Calu3 (cell line): ENCODE results near the gene DEFB112. TPM values are rescaled to one million over a fixed set of nuclear protein-coding genes. Genes with fewer than 3 reads are reported as not detected.
A peak's percentile ranks its signal among the peaks of the same experiment; 100 is the strongest.

Source experiments
- BruUV-seq: library from RNA; stranded (reverse); fragments of 400-500 nt; replicated peaks from 2 replicates; lab custom pipeline; 2021; lab: Mats Ljungman, UMichigan
- CTCF ChIA-PET: fragments of 300-600 bp; sonication (Branson Sonifier 250); formaldehyde crosslinking; loops from one replicate; lab custom pipeline; 2022; ENCODE audit warnings: antibody characterized with exemption; lab: Charles Lee
- DNase-seq: peaks from one replicate; pipeline ENCODE4 v3.0.0; 2022
- H3K27ac Mint-ChIP-seq: one replicate; pipeline ENCODE4 v1.8.0; 2022; ENCODE audit warnings: mixed read lengths; ENCODE audit not compliant: unreplicated experiment
- H3K27me3 Mint-ChIP-seq: one replicate; pipeline ENCODE4 v1.8.0; 2022; ENCODE audit warnings: mixed read lengths; ENCODE audit not compliant: unreplicated experiment
- H3K36me3 Mint-ChIP-seq: one replicate; pipeline ENCODE4 v1.8.0; 2022; ENCODE audit warnings: mild to moderate bottlenecking, moderate library complexity, mixed read lengths; ENCODE audit not compliant: insufficient read depth, unreplicated experiment
- H3K4me1 Mint-ChIP-seq: one replicate; pipeline ENCODE4 v1.8.0; 2022; ENCODE audit warnings: mild to moderate bottlenecking, low read depth, mixed read lengths; ENCODE audit not compliant: unreplicated experiment
- H3K4me3 Mint-ChIP-seq: one replicate; pipeline ENCODE4 v1.8.0; 2022; ENCODE audit warnings: mild to moderate bottlenecking, low read depth, moderate library complexity, mixed read lengths; ENCODE audit not compliant: unreplicated experiment
- H3K9me3 Mint-ChIP-seq: one replicate; pipeline ENCODE4 v1.8.0; 2022; ENCODE audit warnings: low read depth, mixed read lengths; ENCODE audit not compliant: unreplicated experiment
- intact Hi-C: fragments of 100-400 bp; cut with micrococcal nuclease; formaldehyde crosslinking; loops from one replicate; pipeline ENCODE4 v1.10.0; 2022; ENCODE audit not compliant: unreplicated experiment
- total RNA-seq: library from RNA; stranded (reverse); gene quantifications from 2 replicates; pipeline ENCODE4 v1.2.3, GENCODE V29; 2022
- TF ChIP-seq, protein P1 (sequence below): fragments of 200-600 bp; IDR thresholded peaks from one replicate; pipeline ENCODE4 v1.8.0; 2022; ENCODE audit warnings: antibody characterized with exemption; ENCODE audit not compliant: unreplicated experiment

Gene DEFB112
- total RNA-seq, 1 experiment from 2014 or later: not detected

DNA sequence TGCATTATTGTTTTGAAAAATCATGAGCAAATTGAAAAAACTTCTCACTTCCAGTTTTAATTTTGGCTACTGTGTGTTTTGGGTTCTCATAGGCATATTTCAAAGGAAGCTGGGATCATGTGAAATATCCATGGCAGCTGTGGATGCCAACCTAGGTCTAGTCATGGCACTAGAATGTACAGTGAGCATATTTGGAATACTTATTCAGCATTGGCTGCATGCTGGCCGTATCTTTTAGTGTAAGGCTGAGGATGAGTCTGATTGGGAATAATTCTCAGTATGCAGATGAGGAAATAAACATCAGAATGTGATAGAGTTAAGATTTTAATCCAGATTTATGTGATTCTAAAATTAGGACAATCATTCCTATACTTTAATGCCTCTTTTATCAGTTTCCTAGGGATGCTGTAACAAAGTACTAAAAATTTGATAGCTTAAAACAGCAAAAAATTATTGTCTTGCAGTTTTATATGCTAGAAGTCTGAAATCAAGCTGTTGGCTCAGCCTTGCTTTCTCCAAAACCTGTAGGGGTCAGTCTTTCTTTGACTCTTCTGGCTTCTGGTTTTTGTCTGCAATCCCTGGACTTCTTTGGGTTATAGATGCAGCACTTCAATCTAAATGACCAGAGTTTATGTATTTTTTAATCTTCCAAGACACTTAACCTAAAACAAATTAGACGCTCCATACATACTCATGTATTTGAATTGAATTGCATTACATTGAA is 37.7 kb upstream of the DEFB112 start:
- TF ChIP-seq, protein P1, sequence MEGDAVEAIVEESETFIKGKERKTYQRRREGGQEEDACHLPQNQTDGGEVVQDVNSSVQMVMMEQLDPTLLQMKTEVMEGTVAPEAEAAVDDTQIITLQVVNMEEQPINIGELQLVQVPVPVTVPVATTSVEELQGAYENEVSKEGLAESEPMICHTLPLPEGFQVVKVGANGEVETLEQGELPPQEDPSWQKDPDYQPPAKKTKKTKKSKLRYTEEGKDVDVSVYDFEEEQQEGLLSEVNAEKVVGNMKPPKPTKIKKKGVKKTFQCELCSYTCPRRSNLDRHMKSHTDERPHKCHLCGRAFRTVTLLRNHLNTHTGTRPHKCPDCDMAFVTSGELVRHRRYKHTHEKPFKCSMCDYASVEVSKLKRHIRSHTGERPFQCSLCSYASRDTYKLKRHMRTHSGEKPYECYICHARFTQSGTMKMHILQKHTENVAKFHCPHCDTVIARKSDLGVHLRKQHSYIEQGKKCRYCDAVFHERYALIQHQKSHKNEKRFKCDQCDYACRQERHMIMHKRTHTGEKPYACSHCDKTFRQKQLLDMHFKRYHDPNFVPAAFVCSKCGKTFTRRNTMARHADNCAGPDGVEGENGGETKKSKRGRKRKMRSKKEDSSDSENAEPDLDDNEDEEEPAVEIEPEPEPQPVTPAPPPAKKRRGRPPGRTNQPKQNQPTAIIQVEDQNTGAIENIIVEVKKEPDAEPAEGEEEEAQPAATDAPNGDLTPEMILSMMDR: no peak
- Mint-ChIP-seq H3K4me1 (peaks cover 26% of the 10 kb centered on the region), H3K4me3 (no peak overlapping the region), H3K9me3 (peaks cover 2% of the 10 kb centered on the region), H3K27me3 (no peaks in the 10 kb centered on the region), H3K27ac (no peak overlapping the region), H3K36me3 (no peaks in the 10 kb centered on the region)
- peak; percentile 6 for DNase-seq
- CTCF ChIA-PET: interaction anchor here (0.9 kb wide), 1 partner anchor 520 kb away, joined by 5 read pairs; no protein-coding TSS in a partner anchor
- intact Hi-C loops: no loop called here
- BruUV-seq: no TSS peak

DNA sequence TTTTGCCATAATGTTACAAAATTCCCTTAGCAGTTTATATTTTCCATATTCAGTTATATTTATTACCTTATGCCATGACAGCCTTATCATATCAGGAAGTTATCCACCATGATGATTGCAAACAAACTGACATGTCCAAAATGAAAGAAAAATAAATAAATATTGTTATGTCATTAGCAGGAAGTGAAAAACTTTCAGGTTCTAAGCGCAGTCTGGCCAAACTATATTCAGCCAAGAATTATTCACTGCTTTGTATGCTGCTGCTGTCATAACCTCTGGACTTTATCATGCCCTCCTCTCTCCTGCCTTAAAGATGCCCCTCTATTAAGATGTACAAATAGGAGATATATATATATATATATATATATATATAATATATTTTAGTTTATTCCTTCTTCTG is 27.7 kb upstream of the DEFB112 start:
- TF ChIP-seq, protein P1: no peak
- no peaks in the 10 kb centered on the region for H3K36me3 Mint-ChIP-seq
- H3K4me3 Mint-ChIP-seq: no peak overlapping the region
- H3K4me1 Mint-ChIP-seq: no peaks in the 10 kb centered on the region
- intact Hi-C loops: no loop called here
- H3K9me3 Mint-ChIP-seq: no peaks in the 10 kb centered on the region
- no peaks in the 10 kb centered on the region for H3K27me3 Mint-ChIP-seq
- CTCF ChIA-PET: no interaction called here
- DNase-seq: no peak
- BruUV-seq: no TSS peak
- no peak overlapping the region for H3K27ac Mint-ChIP-seq

GRCh38 chr6:50076431-50076830 is 26.7 kb upstream of the DEFB112 start:
- H3K9me3 Mint-ChIP-seq: no peaks in the 10 kb centered on the region
- no TSS peak for BruUV-seq
- CTCF ChIA-PET: no interaction called here
- no peak overlapping the region for H3K27ac Mint-ChIP-seq
- no peak for DNase-seq
- intact Hi-C loops: no loop called here
- no peak overlapping the region for H3K4me3 Mint-ChIP-seq
- no peaks in the 10 kb centered on the region for H3K27me3 Mint-ChIP-seq
- TF ChIP-seq, protein P1: no peak
- no peaks in the 10 kb centered on the region for H3K36me3 Mint-ChIP-seq
- H3K4me1 Mint-ChIP-seq: peaks cover 8% of the 10 kb centered on the region

GRCh38 chr6:50071921-50072320 is 22.2 kb upstream of the DEFB112 start:
- H3K27me3 Mint-ChIP-seq: no peaks in the 10 kb centered on the region
- DNase-seq: no peak
- CTCF ChIA-PET: no interaction called here
- BruUV-seq: no TSS peak
- intact Hi-C loops: no loop called here
- peaks cover 9% of the 10 kb centered on the region for H3K4me1 Mint-ChIP-seq
- H3K36me3 Mint-ChIP-seq: no peaks in the 10 kb centered on the region
- H3K27ac Mint-ChIP-seq: no peak overlapping the region
- H3K4me3 Mint-ChIP-seq: no peak overlapping the region
- no peaks in the 10 kb centered on the region for H3K9me3 Mint-ChIP-seq
- TF ChIP-seq, protein P1: no peak
